ENCODE measurements around the gene SOX21. TPM values are rescaled to one million over a fixed set of nuclear protein-coding genes. Genes with fewer than 3 reads are reported as not detected.
"Not testable (repeated sequence)": the region's sequence is repeated elsewhere in the genome, so short reads cannot be mapped to it uniquely, and the experiment has no call there.

Gene SOX21
- not detected for total RNA-seq

GRCh38 chr13:94712287-94712811, at the start of gene SOX21:
SOX21 (minus strand) TSS chr13:94712545; CDS start chr13:94712049, 496 bp downstream.
- ChIA-PET CTCF (no interaction called here), POLR2A (no interaction called here)

GRCh38 chr13:94761407-94761806, 49.1 kb upstream of the SOX21 start:
- POLR2A ChIA-PET = no interaction called here
- CTCF ChIA-PET = no interaction called here

- ChIA-PET CTCF (no interaction called here), POLR2A (no interaction called here)
These were observed 46.9 kb upstream of the SOX21 start for GRCh38 chr13:94759120-94759728.

- CTCF ChIA-PET = no interaction called here
- POLR2A ChIA-PET = no interaction called here
These were observed 46.2 kb upstream of the SOX21 start for GRCh38 chr13:94758436-94758960.

GRCh38 chr13:94753327-94753726, 41.0 kb upstream of the SOX21 start:
- CTCF ChIA-PET = no interaction called here
- POLR2A ChIA-PET = no interaction called here

GRCh38 chr13:94749162-94749561, 36.8 kb upstream of the SOX21 start:
- ChIA-PET CTCF (no interaction called here), POLR2A (no interaction called here)

GRCh38 chr13:94739235-94739634, 26.9 kb upstream of the SOX21 start:
- CTCF ChIA-PET = no interaction called here
- POLR2A ChIA-PET = no interaction called here

- ChIA-PET POLR2A (no interaction called here), CTCF (no interaction called here)
These were observed 18.7 kb upstream of the SOX21 start for GRCh38 chr13:94731028-94731427.

GRCh38 chr13:94729941-94730340, 17.6 kb upstream of the SOX21 start:
- POLR2A ChIA-PET, CTCF ChIA-PET: not testable (repeated sequence)

GRCh38 chr13:94726425-94726824, 14.1 kb upstream of the SOX21 start:
- ChIA-PET POLR2A (no interaction called here), CTCF (interaction anchor here (0.7 kb wide), 1 partner anchor 11 kb away, joined by 4 read pairs; no protein-coding TSS in a partner anchor)

- ChIA-PET CTCF (no interaction called here), POLR2A (no interaction called here)
These were observed 10.4 kb upstream of the SOX21 start for GRCh38 chr13:94722609-94723345.

GRCh38 chr13:94718697-94719096, 6.4 kb upstream of the SOX21 start:
- CTCF ChIA-PET, POLR2A ChIA-PET: not testable (repeated sequence)

- ChIA-PET CTCF (no interaction called here), POLR2A (no interaction called here)
These were observed 5.6 kb upstream of the SOX21 start for GRCh38 chr13:94717916-94718315.

- CTCF ChIA-PET = no interaction called here
These were observed 3.7 kb upstream of the SOX21 start for GRCh38 chr13:94716016-94716415.

GRCh38 chr13:94713561-94714182, 1.3 kb upstream of the SOX21 start:
- ChIA-PET CTCF (no interaction called here), POLR2A (no interaction called here)

More at GRCh38 chr13:94716016-94716415, 3.7 kb upstream of the SOX21 start:
- POLR2A ChIA-PET = no interaction called here

- POLR2A ChIA-PET = no interaction called here
- CTCF ChIA-PET = no interaction called here
These were observed 641 bp upstream of the SOX21 start for GRCh38 chr13:94712812-94713560.

GRCh38 chr13:94711561-94712286, 621 bp downstream of the SOX21 start:
- CTCF ChIA-PET = no interaction called here
- POLR2A ChIA-PET = no interaction called here

GRCh38 chr13:94710881-94711560, 1.3 kb downstream of the SOX21 start:
- ChIA-PET CTCF (no interaction called here), POLR2A (no interaction called here)

- POLR2A ChIA-PET = no interaction called here
- CTCF ChIA-PET = no interaction called here
These were observed 2.1 kb downstream of the SOX21 start for GRCh38 chr13:94710065-94710781.
